MM.1S (cell line): ENCODE data around the gene MROH7.
"Not testable (repeated sequence)": the region's sequence is repeated elsewhere in the genome, so short reads cannot be mapped to it uniquely, and the experiment has no call there.

ENCODE experiments used
- EZH2 ChIP-seq: fragments of 300-600 bp; sonication (generic); optimal IDR thresholded peaks from 2 replicates; pipeline ENCODE3; 2017; ENCODE audit warnings: low read depth, mild to moderate bottlenecking, antibody characterized with exemption, low read length, mixed read lengths
- EZH2phosphoT487 ChIP-seq: fragments of 300-600 bp; sonication (generic); IDR thresholded peaks from 2 replicates; pipeline ENCODE4 v1.6.1; 2018; ENCODE audit warnings: antibody characterized with exemption, low read length
- TF ChIP-seq, protein P1 (sequence below): fragments of 300-600 bp; sonication (generic); IDR thresholded peaks from 2 replicates; pipeline ENCODE4 v1.5.1; 2016; ENCODE audit warnings: antibody characterized with exemption, low read length, mixed read lengths

DNA sequence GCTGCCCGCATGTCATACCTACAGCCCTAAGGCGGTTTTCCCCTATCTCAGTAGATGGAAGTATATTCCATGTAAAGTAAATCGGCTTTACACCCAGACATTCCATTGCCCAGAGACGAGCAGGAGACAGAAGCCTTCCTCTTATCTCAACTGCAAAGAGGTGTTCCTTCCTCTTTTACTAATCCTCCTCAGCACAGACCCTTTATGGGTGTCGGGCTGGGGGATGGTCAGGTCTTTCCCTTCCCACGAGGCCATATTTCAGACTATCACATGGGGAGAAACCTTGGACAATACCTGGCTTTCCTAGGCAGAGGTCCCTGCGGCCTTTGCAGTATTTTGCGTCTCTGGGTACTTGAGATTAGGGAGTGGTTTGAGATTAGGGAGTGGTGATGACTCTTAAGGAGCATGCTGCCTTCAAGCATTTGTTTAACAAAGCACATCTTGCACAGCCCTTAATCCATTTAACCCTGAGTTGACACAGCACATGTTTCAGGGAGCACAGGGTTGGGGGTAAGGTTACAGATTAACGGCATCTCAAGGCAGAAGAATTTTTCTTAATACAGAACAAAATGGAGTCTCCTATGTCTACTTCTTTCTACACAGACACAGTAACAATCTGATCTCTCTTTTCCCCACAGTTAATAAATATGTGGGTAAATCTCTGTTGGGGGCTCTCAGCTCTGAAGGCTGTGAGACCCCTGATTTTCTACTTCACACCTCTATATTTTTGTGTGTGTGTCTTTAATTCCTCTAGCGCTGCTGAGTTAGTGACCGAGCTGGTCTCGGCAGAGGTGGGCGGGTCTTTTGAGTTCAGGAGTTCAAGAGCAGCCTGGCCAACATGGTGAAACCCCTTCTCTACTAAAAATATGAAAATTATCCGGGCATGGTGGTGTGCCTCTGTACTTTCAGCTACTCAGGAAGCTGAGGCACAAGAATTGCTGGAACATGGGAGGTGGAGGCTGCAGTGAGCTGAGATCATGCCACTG is 4.8 kb upstream of the MROH7 start:
- TF ChIP-seq, protein P1, sequence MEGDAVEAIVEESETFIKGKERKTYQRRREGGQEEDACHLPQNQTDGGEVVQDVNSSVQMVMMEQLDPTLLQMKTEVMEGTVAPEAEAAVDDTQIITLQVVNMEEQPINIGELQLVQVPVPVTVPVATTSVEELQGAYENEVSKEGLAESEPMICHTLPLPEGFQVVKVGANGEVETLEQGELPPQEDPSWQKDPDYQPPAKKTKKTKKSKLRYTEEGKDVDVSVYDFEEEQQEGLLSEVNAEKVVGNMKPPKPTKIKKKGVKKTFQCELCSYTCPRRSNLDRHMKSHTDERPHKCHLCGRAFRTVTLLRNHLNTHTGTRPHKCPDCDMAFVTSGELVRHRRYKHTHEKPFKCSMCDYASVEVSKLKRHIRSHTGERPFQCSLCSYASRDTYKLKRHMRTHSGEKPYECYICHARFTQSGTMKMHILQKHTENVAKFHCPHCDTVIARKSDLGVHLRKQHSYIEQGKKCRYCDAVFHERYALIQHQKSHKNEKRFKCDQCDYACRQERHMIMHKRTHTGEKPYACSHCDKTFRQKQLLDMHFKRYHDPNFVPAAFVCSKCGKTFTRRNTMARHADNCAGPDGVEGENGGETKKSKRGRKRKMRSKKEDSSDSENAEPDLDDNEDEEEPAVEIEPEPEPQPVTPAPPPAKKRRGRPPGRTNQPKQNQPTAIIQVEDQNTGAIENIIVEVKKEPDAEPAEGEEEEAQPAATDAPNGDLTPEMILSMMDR, result not testable (repeated sequence)
- not testable (repeated sequence) for TF ChIP-seq EZH2, EZH2phosphoT487
